ENCODE data around the gene HNF1B.

DNA sequence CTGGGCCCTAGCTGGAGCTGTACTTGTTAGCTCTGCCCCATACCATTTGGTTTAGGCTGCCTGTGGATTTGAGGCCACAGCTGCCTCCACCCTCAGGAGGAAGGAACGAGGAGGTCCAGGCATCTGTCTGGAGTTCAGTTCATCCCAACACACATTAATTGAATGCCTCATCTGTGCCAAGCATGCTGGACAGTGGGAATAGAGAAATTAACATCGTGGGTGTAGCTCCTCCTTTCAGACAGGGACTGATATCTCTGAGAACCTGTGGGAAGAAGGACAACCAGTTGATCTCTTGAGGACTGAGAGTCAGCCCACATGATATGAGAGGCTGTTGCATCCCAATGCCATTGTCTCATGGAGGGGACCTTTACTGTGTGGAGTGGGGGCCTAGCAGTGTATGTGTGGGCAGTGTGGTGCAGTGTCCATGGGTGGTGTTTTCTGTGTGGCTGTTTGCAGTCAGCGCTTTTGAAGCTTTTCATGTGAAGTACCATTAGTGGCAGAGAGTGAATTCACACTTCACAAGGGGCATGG lies 72.2 kb downstream of the HNF1B start:
- no peak for TF ChIP-seq ARNTL (CRISPR knock-in tag; IDR thresholded peaks at IDR 0.05; ENCODE audit: borderline replicate concordance, low read depth)
- TF ChIP-seq ZNF8 (CRISPR knock-in tag; IDR thresholded peaks at IDR 0.05) = no peak
- no peak for TF ChIP-seq BACH2 (CRISPR knock-in tag; IDR thresholded peaks at IDR 0.05; ENCODE audit: borderline replicate concordance)
- TF ChIP-seq, protein P1, sequence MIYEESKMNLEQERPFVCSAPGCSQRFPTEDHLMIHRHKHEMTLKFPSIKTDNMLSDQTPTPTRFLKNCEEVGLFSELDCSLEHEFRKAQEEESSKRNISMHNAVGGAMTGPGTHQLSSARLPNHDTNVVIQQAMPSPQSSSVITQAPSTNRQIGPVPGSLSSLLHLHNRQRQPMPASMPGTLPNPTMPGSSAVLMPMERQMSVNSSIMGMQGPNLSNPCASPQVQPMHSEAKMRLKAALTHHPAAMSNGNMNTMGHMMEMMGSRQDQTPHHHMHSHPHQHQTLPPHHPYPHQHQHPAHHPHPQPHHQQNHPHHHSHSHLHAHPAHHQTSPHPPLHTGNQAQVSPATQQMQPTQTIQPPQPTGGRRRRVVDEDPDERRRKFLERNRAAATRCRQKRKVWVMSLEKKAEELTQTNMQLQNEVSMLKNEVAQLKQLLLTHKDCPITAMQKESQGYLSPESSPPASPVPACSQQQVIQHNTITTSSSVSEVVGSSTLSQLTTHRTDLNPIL (CRISPR knock-in tag; IDR thresholded peaks at IDR 0.05; ENCODE audit: low read depth) = no peak
- TF ChIP-seq ESRRG (CRISPR knock-in tag; IDR thresholded peaks at IDR 0.05) = no peak

All from SK-N-SH treated with all-trans-retinoic acid at 6 μM for 48 hours (cell line).